HG02884 (cell line): ENCODE measurements around the gene SLC29A3.
"Not testable (repeated sequence)": the region's sequence is repeated elsewhere in the genome, so short reads cannot be mapped to it uniquely, and the experiment has no call there.

Source experiments
- ATAC-seq: cut with Tn5 transposase; IDR thresholded peaks from one replicate; pipeline ENCODE4 v1.9.1; 2021; ENCODE audit warnings: mild to moderate bottlenecking, moderate library complexity; ENCODE audit not compliant: unreplicated experiment

The SLC29A3 gene

GRCh38 chr10:71283410-71283809 is 35.6 kb upstream of the SLC29A3 start:
- no peak for ATAC-seq

GRCh38 chr10:71283876-71284275 is 35.2 kb upstream of the SLC29A3 start:
- no peak for ATAC-seq

- no peak for ATAC-seq
Measured at GRCh38 chr10:71284544-71285179, 34.4 kb upstream of the SLC29A3 start.

- no peak for ATAC-seq
Measured at GRCh38 chr10:71285180-71285545, 33.9 kb upstream of the SLC29A3 start.

- no peak for ATAC-seq
Measured at GRCh38 chr10:71285986-71286385, 33.1 kb upstream of the SLC29A3 start.

- ATAC-seq: no peak
Measured at GRCh38 chr10:71286521-71287294, 32.4 kb upstream of the SLC29A3 start.

- ATAC-seq: no peak
Measured at GRCh38 chr10:71287456-71287855, 31.6 kb upstream of the SLC29A3 start.

- no peak for ATAC-seq
Measured at GRCh38 chr10:71288461-71288860, 30.6 kb upstream of the SLC29A3 start.

GRCh38 chr10:71289421-71290130 is 29.5 kb upstream of the SLC29A3 start:
- no peak for ATAC-seq

GRCh38 chr10:71290331-71290730 is 28.7 kb upstream of the SLC29A3 start:
- no peak for ATAC-seq

- ATAC-seq: no peak
Measured at GRCh38 chr10:71290806-71291527, 28.1 kb upstream of the SLC29A3 start.

- ATAC-seq: no peak
Measured at GRCh38 chr10:71291528-71291900, 27.5 kb upstream of the SLC29A3 start.

GRCh38 chr10:71292624-71293445 is 26.2 kb upstream of the SLC29A3 start:
- ATAC-seq: no peak

- no peak for ATAC-seq
Measured at GRCh38 chr10:71293446-71294084, 25.5 kb upstream of the SLC29A3 start.

GRCh38 chr10:71294091-71294561 is 24.9 kb upstream of the SLC29A3 start:
- no peak for ATAC-seq

- ATAC-seq: no peak
Measured at GRCh38 chr10:71294856-71295255, 24.2 kb upstream of the SLC29A3 start.

- ATAC-seq: no peak
Measured at GRCh38 chr10:71295641-71296040, 23.4 kb upstream of the SLC29A3 start.

GRCh38 chr10:71296086-71296485 is 23.0 kb upstream of the SLC29A3 start:
- no peak for ATAC-seq

GRCh38 chr10:71296811-71297210 is 22.2 kb upstream of the SLC29A3 start:
- ATAC-seq: not testable (repeated sequence)

- ATAC-seq: no peak
Measured at GRCh38 chr10:71297343-71297742, 21.7 kb upstream of the SLC29A3 start.
